ENCODE measurements around the gene SKIDA1. TPM values are rescaled to one million over a fixed set of nuclear protein-coding genes. Genes with fewer than 3 reads are reported as not detected.

The SKIDA1 gene
- total RNA-seq, 1 experiment from 2014 or later = 0.34 TPM

GRCh38 chr10:21516242-21517131, 9.0 kb downstream of the SKIDA1 start:
- no peaks in the 10 kb centered on the region for H3K27me3 ChIP-seq (ENCODE audit: insufficient read depth, low read length)
- POLR2A ChIA-PET = interaction anchor here (0.7 kb wide), 1 partner anchor 19 kb away, joined by 3 read pairs; no protein-coding TSS in a partner anchor
- H3K9me3 ChIP-seq (ENCODE audit: control insufficient read depth in 1 of 2, insufficient read depth in 1 of 2, low read depth in 1 of 2, low read length in 2 of 2) = no peaks in the 10 kb centered on the region
- H3K9me2 ChIP-seq (ENCODE audit: insufficient read depth) = no peaks in the 10 kb centered on the region
- CTCF ChIA-PET = no interaction called here
- H3K9ac ChIP-seq (ENCODE audit: low read length) = peak overlapping the region; percentile 49
- H4K20me1 ChIP-seq (ENCODE audit: insufficient read depth) = no peaks in the 10 kb centered on the region
- H3K27ac ChIP-seq (ENCODE audit: low read depth, low read length) = peak overlapping the region; percentile 47; the same call in 1 of the 2 replicates
- no peak for DNase-seq (ENCODE audit: low read depth, low spot score)
- H3K4me2 ChIP-seq (ENCODE audit: low read length) = peak overlapping the region; percentile 92
- intact Hi-C loops (cut with micrococcal nuclease) = loop anchor here (5.0 kb wide), 1 partner anchor 239 kb away; no protein-coding TSS in a partner anchor
- no TSS peak for BruUV-seq (replicated peaks)
- H3K36me3 ChIP-seq (ENCODE audit: control insufficient read depth in 1 of 2, insufficient read depth in 2 of 2, low read length in 2 of 2) = no peaks in the 10 kb centered on the region
- TF ChIP-seq ELF1 (IDR thresholded peaks at IDR 0.05; ENCODE audit: borderline replicate concordance, low read depth) = no peak
- TF ChIP-seq RAD21 (IDR thresholded peaks at IDR 0.05; ENCODE audit: low read depth) = no peak
- TF ChIP-seq SIN3A (IDR thresholded peaks at IDR 0.05; ENCODE audit: low read depth) = no peak
- TF ChIP-seq POLR2A (IDR thresholded peaks at IDR 0.05; ENCODE audit: borderline replicate concordance, extremely low read depth, insufficient read depth, insufficient read length) = no peak
- TF ChIP-seq ATF3 (IDR thresholded peaks at IDR 0.05) = no peak
- TF ChIP-seq CTCF (IDR thresholded peaks at IDR 0.05 in 2 of 3, conservative IDR thresholded peaks at IDR 0.05 in 1 of 3; ENCODE audit: borderline replicate concordance in 1 of 3, insufficient read depth in 1 of 3, low read depth in 2 of 3, low read length in 2 of 3) = no peak
- TF ChIP-seq JUND (IDR thresholded peaks at IDR 0.05) = no peak
- no peak for TF ChIP-seq REST (IDR thresholded peaks at IDR 0.05; ENCODE audit: low read depth)
- no peak for TF ChIP-seq SRF (IDR thresholded peaks at IDR 0.05; ENCODE audit: low read depth)
- no peak for TF ChIP-seq ZNF274 (IDR thresholded peaks at IDR 0.05; ENCODE audit: low read depth, low read length)
- no peak for TF ChIP-seq EGR1 (IDR thresholded peaks at IDR 0.05; ENCODE audit: low read depth)
- no peak for TF ChIP-seq SP1 (IDR thresholded peaks at IDR 0.05; ENCODE audit: low read depth)
- TF ChIP-seq ZBTB33 (IDR thresholded peaks at IDR 0.05; ENCODE audit: extremely low read depth, insufficient replicate concordance, low read length) = no peak
- no peak overlapping the region for H2AFZ ChIP-seq (ENCODE audit: low read depth, low read length, poor library complexity, severe bottlenecking)
- H3K4me1 ChIP-seq (ENCODE audit: control insufficient read depth in 1 of 2, insufficient read depth in 2 of 2, low read length in 2 of 2) = peaks cover 13 to 30% of the 10 kb centered on the region in 2 experiments; a peak in 3 of 4 replicates
- no peaks in the 10 kb centered on the region for H3K79me2 ChIP-seq (ENCODE audit: insufficient read depth, low read length)
- ATAC-seq = peak; percentile 67
- RAD21 ChIA-PET (ENCODE audit: low non-redundant PET in 1 of 2, low total read pairs in 2 of 2, uncharacterized antibody in 2 of 2, unreplicated experiment in 2 of 2) = interaction anchor here in 1 of 2 experiments (0.5 kb wide), 1 partner anchor 18 kb away, joined by 4 read pairs; the partner anchor contains the start of gene MLLT10
- H3K4me3 ChIP-seq (replicated peaks in 1 of 2; ENCODE audit: low read depth in 1 of 2, low read length in 2 of 2) = peak overlapping the region; percentile 51 to 63
